Osteocyte (in vitro differentiated cells): Measurements from ENCODE around the gene NPAP1. TPM values are rescaled to one million over a fixed set of nuclear protein-coding genes. Genes with fewer than 3 reads are reported as not detected.
"Not testable (repeated sequence)": the region's sequence is repeated elsewhere in the genome, so short reads cannot be mapped to it uniquely, and the experiment has no call there.

ENCODE experiments used
- DNase-seq: peaks from one replicate; pipeline ENCODE4 v3.0.0; 2021; ENCODE audit warnings: mixed read lengths; ENCODE audit not compliant: unreplicated experiment; ENCODE audit errors: extremely low spot score
- H3K27ac Mint-ChIP-seq: one replicate; pipeline ENCODE4 v1.8.0; 2021; ENCODE audit warnings: mild to moderate bottlenecking, mixed read lengths; ENCODE audit not compliant: unreplicated experiment
- H3K27me3 Mint-ChIP-seq: one replicate; pipeline ENCODE4 v1.8.0; 2021; ENCODE audit warnings: mixed read lengths; ENCODE audit not compliant: unreplicated experiment
- H3K36me3 Mint-ChIP-seq: one replicate; pipeline ENCODE4 v1.8.0; 2021; ENCODE audit warnings: mixed read lengths; ENCODE audit not compliant: unreplicated experiment
- H3K4me1 Mint-ChIP-seq: one replicate; pipeline ENCODE4 v1.8.0; 2021; ENCODE audit warnings: mixed read lengths; ENCODE audit not compliant: unreplicated experiment
- H3K4me3 Mint-ChIP-seq: one replicate; pipeline ENCODE4 v1.8.0; 2021; ENCODE audit warnings: mild to moderate bottlenecking, moderate library complexity, mixed read lengths; ENCODE audit not compliant: unreplicated experiment
- H3K9me3 Mint-ChIP-seq: one replicate; pipeline ENCODE4 v1.8.0; 2021; ENCODE audit warnings: mixed read lengths; ENCODE audit not compliant: unreplicated experiment
- long read RNA-seq: library from polyadenylated mRNA; unstranded; transcript quantifications from one replicate; pipeline ENCODE4 v2.0.0, GENCODE V29; 2021
- total RNA-seq: library from RNA; stranded (reverse); gene quantifications from 2 replicates; pipeline ENCODE4 v1.2.1, GENCODE V29; 2021
- TF ChIP-seq, protein P1 (sequence below): fragments of 200-600 bp; sonication (generic); IDR thresholded peaks from 2 replicates; pipeline ENCODE4 v1.5.0; 2021; ENCODE audit warnings: antibody characterized with exemption, mild to moderate bottlenecking, moderate library complexity

NPAP1 gene, protein sequence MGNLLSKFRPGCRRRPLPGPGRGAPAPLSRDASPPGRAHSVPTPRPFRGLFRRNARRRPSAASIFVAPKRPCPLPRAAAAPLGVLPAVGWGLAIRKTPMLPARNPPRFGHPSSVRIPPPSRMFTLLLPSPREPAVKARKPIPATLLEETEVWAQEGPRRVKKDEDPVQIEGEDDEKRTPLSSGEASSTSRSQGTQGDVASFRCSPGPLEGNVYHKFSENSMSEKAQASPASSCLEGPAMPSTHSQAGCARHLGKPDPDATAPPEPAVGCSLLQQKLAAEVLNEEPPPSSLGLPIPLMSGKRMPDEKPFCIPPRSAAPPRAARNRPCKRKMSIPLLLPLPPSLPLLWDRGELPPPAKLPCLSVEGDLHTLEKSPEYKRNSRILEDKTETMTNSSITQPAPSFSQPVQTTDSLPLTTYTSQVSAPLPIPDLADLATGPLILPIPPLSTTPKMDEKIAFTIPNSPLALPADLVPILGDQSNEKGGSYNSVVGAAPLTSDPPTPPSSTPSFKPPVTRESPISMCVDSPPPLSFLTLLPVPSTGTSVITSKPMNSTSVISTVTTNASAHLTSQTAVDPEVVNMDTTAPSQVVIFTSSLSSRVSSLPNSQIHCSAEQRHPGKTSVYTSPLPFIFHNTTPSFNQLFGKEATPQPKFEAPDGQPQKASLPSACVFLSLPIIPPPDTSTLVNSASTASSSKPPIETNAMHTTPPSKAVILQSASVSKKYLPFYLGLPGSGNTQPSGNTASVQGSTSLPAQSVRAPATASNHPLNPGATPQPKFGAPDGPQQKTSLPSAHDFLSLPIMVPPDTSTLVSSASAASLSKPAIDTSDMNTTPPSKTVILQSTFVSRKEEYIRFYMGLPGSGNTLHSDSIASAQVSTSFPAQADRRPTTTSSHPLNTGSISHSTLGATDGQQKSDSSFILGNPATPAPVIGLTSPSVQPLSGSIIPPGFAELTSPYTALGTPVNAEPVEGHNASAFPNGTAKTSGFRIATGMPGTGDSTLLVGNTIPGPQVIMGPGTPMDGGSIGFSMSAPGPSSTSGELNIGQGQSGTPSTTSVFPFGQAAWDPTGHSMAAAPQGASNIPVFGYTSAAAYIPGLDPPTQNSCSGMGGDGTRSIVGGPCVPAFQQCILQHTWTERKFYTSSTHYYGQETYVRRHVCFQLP
- not detected in 2 replicates for total RNA-seq
- long read RNA-seq: 0 reads

DNA sequence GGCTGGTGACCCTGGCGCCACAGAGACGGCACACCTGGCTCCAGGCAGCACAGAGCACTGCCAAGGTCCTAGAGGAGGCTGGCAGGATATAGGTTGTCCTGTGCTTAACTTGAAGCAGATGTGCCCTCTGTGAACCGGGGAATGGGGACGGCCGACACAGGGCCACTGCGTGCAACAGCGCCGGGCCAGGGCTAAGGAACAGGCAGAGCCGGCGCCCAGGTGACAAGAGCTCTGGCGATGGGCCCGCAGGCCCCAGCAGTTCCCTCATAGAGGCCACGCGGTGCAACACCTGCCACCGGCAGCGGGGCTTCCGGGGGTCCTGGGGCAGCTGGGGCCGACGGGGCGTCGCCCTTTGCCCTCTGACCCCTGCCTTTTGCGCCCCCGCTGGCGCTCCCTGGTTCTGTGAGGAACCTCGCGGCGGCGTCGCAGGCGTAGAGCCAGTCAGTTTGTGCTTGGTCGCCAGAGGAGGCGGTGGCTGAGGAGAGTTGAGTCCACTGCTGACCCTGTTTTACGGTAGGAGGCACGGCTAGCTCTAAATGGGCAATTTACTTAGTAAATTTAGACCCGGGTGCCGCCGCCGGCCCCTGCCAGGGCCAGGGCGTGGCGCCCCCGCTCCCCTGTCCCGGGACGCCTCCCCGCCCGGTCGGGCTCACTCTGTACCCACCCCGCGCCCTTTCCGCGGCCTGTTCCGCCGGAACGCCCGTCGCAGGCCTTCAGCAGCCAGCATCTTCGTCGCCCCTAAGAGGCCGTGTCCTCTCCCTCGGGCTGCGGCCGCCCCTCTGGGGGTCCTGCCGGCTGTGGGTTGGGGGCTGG lies at the start of gene NPAP1:
Gene NPAP1 (plus strand): TSS at position 444 of the 813 bp plus-strand sequence. CDS start 93 bp downstream, at position 537.
- Mint-ChIP-seq H3K4me3 (no peak within 1 kb of the TSS), H3K9me3 (peaks cover 35% of the 10 kb centered on the region), H3K27me3 (no peaks in the 10 kb centered on the region), H3K36me3 (no peaks in the 10 kb centered on the region), H3K27ac (no peak within 1 kb of the TSS), H3K4me1 (no peaks in the 10 kb centered on the region)
- no peak for DNase-seq
- TF ChIP-seq, protein P1, sequence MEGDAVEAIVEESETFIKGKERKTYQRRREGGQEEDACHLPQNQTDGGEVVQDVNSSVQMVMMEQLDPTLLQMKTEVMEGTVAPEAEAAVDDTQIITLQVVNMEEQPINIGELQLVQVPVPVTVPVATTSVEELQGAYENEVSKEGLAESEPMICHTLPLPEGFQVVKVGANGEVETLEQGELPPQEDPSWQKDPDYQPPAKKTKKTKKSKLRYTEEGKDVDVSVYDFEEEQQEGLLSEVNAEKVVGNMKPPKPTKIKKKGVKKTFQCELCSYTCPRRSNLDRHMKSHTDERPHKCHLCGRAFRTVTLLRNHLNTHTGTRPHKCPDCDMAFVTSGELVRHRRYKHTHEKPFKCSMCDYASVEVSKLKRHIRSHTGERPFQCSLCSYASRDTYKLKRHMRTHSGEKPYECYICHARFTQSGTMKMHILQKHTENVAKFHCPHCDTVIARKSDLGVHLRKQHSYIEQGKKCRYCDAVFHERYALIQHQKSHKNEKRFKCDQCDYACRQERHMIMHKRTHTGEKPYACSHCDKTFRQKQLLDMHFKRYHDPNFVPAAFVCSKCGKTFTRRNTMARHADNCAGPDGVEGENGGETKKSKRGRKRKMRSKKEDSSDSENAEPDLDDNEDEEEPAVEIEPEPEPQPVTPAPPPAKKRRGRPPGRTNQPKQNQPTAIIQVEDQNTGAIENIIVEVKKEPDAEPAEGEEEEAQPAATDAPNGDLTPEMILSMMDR: no peak

DNA sequence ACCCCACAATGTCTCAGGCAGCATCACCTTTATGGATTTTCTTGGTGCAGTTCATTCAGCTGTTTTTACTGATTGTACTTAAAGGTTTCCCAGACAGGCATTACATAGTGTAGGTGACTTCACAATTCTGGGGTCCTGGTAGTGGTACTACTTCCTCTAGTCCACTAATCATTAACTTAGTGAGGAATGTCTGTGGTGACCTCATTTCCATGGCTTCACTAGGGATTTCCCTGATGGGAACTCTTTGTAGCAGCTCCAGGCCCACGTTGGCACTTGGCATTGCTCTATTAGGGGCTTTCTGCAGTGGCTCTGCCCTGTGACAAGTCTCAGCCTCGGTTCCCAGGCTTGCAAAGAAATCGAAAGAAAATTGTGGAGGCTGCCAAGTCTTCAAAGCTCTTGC lies 48.1 kb upstream of the NPAP1 start:
- Mint-ChIP-seq H3K27ac (no peak overlapping the region), H3K9me3 (peaks cover 41% of the 10 kb centered on the region)
- TF ChIP-seq, protein P1: no peak

DNA sequence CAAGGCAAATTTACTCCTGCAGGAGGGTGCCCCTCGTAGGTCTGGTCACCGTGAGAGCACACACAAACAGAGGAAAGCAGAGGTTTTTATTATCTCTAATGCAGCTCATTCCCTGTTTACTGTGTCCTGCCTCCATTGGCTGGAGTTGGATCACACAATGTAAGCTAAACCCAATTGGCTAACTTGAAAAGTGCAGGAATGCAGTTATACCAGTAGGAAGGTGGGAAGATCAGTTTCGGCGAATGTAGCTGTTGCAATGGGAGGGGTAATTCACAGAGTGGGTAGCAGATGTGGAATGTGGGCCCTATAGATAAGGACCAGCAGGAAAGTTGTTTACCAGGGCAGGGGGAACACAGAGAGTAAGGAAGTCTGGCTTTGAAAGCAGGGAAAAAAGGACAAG lies 42.5 kb upstream of the NPAP1 start:
- H3K9me3 Mint-ChIP-seq: peaks cover 39% of the 10 kb centered on the region
- TF ChIP-seq, protein P1: no peak
- H3K4me1 Mint-ChIP-seq: no peaks in the 10 kb centered on the region
- no peak overlapping the region for H3K27ac Mint-ChIP-seq
- H3K27me3 Mint-ChIP-seq: no peaks in the 10 kb centered on the region
- no peaks in the 10 kb centered on the region for H3K36me3 Mint-ChIP-seq
- no peak overlapping the region for H3K4me3 Mint-ChIP-seq
- DNase-seq: no peak

More for the DNA sequence above, 48.1 kb upstream of the NPAP1 start:
- no peaks in the 10 kb centered on the region for H3K27me3 Mint-ChIP-seq
- H3K36me3 Mint-ChIP-seq: no peaks in the 10 kb centered on the region
- no peaks in the 10 kb centered on the region for H3K4me1 Mint-ChIP-seq
- no peak for DNase-seq
- H3K4me3 Mint-ChIP-seq: no peak overlapping the region

DNA sequence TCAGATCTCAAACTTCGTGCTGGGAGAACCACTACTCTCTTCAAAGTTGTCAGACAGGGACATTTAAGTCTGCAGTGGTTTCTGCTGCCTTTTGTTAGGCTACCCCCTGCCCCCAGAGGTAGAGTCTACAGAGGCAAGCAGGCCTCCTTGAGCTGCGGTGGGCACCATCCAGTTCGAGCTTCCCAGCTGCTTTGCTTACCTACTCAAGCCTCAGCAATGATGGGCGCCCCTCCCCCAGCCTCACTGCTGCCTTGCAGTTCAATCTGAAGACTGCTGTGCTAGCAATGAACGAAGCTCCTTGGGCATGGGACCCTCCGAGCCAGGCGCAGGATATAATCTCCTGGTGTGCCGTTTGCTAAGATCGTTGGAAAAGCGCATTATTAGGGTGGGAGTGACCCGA lies 36.2 kb upstream of the NPAP1 start:
- peaks cover 42% of the 10 kb centered on the region for H3K9me3 Mint-ChIP-seq

DNA sequence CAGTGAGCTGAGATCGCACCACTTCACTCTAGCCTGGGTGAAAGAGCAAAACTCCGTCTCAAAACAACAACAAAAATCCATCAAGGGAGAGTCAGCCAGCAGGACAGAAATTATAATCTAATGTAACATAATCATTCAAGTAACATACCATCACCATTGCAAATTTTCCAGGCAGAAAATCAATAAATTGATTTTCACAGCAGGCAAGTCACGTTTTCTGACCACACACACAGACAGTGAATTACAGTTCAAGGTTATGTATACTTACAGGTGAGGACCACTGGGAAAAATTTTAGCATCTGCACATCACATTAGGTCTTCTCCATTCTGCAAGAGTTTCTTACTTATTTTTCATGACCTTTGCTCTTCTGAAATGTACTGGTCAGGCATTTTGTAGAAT lies 29.9 kb upstream of the NPAP1 start:
- H3K9me3 Mint-ChIP-seq: peaks cover 61% of the 10 kb centered on the region

More for the DNA sequence above, 36.2 kb upstream of the NPAP1 start:
- not testable (repeated sequence) for H3K4me3 Mint-ChIP-seq, H3K27ac Mint-ChIP-seq, DNase-seq, H3K36me3 Mint-ChIP-seq, H3K27me3 Mint-ChIP-seq, H3K4me1 Mint-ChIP-seq

More for the DNA sequence above, 29.9 kb upstream of the NPAP1 start:
- Mint-ChIP-seq H3K4me1 (no peaks in the 10 kb centered on the region), H3K36me3 (peaks cover 2% of the 10 kb centered on the region), H3K4me3 (no peak overlapping the region), H3K27ac (no peak overlapping the region), H3K27me3 (no peaks in the 10 kb centered on the region)
- TF ChIP-seq, protein P1: no peak
- DNase-seq: no peak
